IPS DF 4.7 (cell line): Measurements from ENCODE around the gene PDK2.
"Not testable (repeated sequence)": the region's sequence is repeated elsewhere in the genome, so short reads cannot be mapped to it uniquely, and the experiment has no call there.

Experiments
- DNase-seq: peaks from one replicate; pipeline ENCODE4 v3.0.0-alpha.2; 2013; ENCODE audit warnings: low spot score; ENCODE audit errors: extremely low read depth

PDK2 gene

GRCh38 chr17:50058296-50058953 lies 36.7 kb upstream of the PDK2 start:
- no peak for DNase-seq

- no peak for DNase-seq
These were observed 35.9 kb upstream of the PDK2 start for GRCh38 chr17:50059256-50059655.

- no peak for DNase-seq
These were observed 35.3 kb upstream of the PDK2 start for GRCh38 chr17:50059759-50060273.

GRCh38 chr17:50060951-50061712 lies 34.0 kb upstream of the PDK2 start:
- no peak for DNase-seq

- not testable (repeated sequence) for DNase-seq
These were observed 33.5 kb upstream of the PDK2 start for GRCh38 chr17:50061713-50062045.

- DNase-seq = no peak
These were observed 32.6 kb upstream of the PDK2 start for GRCh38 chr17:50062293-50063243.

- DNase-seq = no peak
These were observed 31.4 kb upstream of the PDK2 start for GRCh38 chr17:50063561-50064252.

- DNase-seq = no peak
These were observed 30.7 kb upstream of the PDK2 start for GRCh38 chr17:50064253-50065001.

GRCh38 chr17:50065056-50065455 lies 30.1 kb upstream of the PDK2 start:
- DNase-seq = no peak

- no peak for DNase-seq
These were observed 28.2 kb upstream of the PDK2 start for GRCh38 chr17:50066995-50067394.

- DNase-seq = no peak
These were observed 27.2 kb upstream of the PDK2 start for GRCh38 chr17:50067996-50068395.

- no peak for DNase-seq
These were observed 24.1 kb upstream of the PDK2 start for GRCh38 chr17:50070908-50071680.

GRCh38 chr17:50071692-50072091 lies 23.5 kb upstream of the PDK2 start:
- DNase-seq = no peak

- DNase-seq = no peak
These were observed 23.0 kb upstream of the PDK2 start for GRCh38 chr17:50072130-50072529.

- DNase-seq = no peak
These were observed 22.2 kb upstream of the PDK2 start for GRCh38 chr17:50072925-50073324.

GRCh38 chr17:50074227-50074626 lies 20.9 kb upstream of the PDK2 start:
- no peak for DNase-seq

GRCh38 chr17:50075446-50076032 lies 19.6 kb upstream of the PDK2 start:
- DNase-seq = no peak

GRCh38 chr17:50076221-50076590 lies 18.9 kb upstream of the PDK2 start:
- no peak for DNase-seq

- DNase-seq = no peak
These were observed 18.4 kb upstream of the PDK2 start for GRCh38 chr17:50076591-50077235.
